OCI-LY7 (cell line): ENCODE results near the gene CD52. TPM values are rescaled to one million over a fixed set of nuclear protein-coding genes. Genes with fewer than 3 reads are reported as not detected.

Source experiments
- BruUV-seq: library from RNA; stranded (reverse); fragments of 400-500 nt; replicated peaks from 2 replicates; lab custom pipeline; 2021; lab: Mats Ljungman, UMichigan
- CTCF ChIA-PET: fragments of 300-600 bp; sonication (Branson Sonifier 250); formaldehyde crosslinking; loops from one replicate; lab custom pipeline; 2022; ENCODE audit warnings: antibody characterized with exemption; ENCODE audit not compliant: unreplicated experiment; lab: Charles Lee
- POLR2A ChIA-PET: fragments of 300-600 bp; sonication (Branson Sonifier 250); formaldehyde crosslinking; loops from one replicate; lab custom pipeline; 2022; ENCODE audit warnings: antibody characterized with exemption; lab: Charles Lee
- DNase-seq: peaks from one replicate; pipeline ENCODE4 v3.0.0-alpha.2; 2015; ENCODE audit warnings: low spot score
- H2AFZ ChIP-seq: fragments of 200-600 bp; sonication (generic), shearing (Covaris generic); 2 replicates; pipeline ENCODE4 v1.6.1; 2014; ENCODE audit warnings: mild to moderate bottlenecking, antibody characterized with exemption, low read length, moderate library complexity
- H3K27ac ChIP-seq: fragments of 200-600 bp; sonication (generic); 2 replicates; pipeline ENCODE4 v1.5.1; 2014; ENCODE audit warnings: mixed run types, low read depth, mild to moderate bottlenecking, moderate library complexity, low read length, inconsistent platforms; ENCODE audit not compliant: poor library complexity, severe bottlenecking
- H3K36me3 ChIP-seq: fragments of 200-600 bp; sonication (generic); 2 replicates; pipeline ENCODE4 v1.6.1; 2014; ENCODE audit warnings: mild to moderate bottlenecking, antibody characterized with exemption, low read length, moderate library complexity, mixed read lengths; ENCODE audit not compliant: insufficient read depth
- H3K4me1 ChIP-seq: fragments of 200-600 bp; sonication (generic); 2 replicates; pipeline ENCODE4 v1.5.1; 2014; ENCODE audit warnings: mild to moderate bottlenecking, low read length; ENCODE audit not compliant: insufficient read depth, poor library complexity, severe bottlenecking
- H3K4me2 ChIP-seq: fragments of 200-600 bp; sonication (generic); 2 replicates; pipeline ENCODE4 v1.6.1; 2014; ENCODE audit warnings: mild to moderate bottlenecking, low read length
- H3K4me3 ChIP-seq: fragments of 200-600 bp; sonication (generic); 2 replicates; pipeline ENCODE4 v1.5.1; 2014; ENCODE audit warnings: mild to moderate bottlenecking, low read depth, low read length; ENCODE audit not compliant: poor library complexity, severe bottlenecking
- H3K79me2 ChIP-seq: fragments of 200-600 bp; sonication (generic); 2 replicates; pipeline ENCODE4 v1.6.1; 2016; ENCODE audit warnings: low read depth, mild to moderate bottlenecking, low read length, moderate library complexity, mixed read lengths; ENCODE audit not compliant: insufficient read depth
- H3K9me2 ChIP-seq: fragments of 200-600 bp; sonication (generic); 2 replicates; pipeline ENCODE4 v1.6.1; 2016; ENCODE audit warnings: mild to moderate bottlenecking, low read length, mixed read lengths; ENCODE audit not compliant: insufficient read depth
- H3K9me3 ChIP-seq: fragments of 200-600 bp; sonication (generic); 2 replicates; pipeline ENCODE4 v1.6.1; 2014; ENCODE audit warnings: mild to moderate bottlenecking, mixed run types, low read length, mixed read lengths
- H4K20me1 ChIP-seq: fragments of 200-600 bp; sonication (generic); 2 replicates; pipeline ENCODE4 v1.6.1; 2014; ENCODE audit warnings: mild to moderate bottlenecking, antibody characterized with exemption, low read length, moderate library complexity, mixed read lengths; ENCODE audit not compliant: insufficient read depth
- EZH2phosphoT487 ChIP-seq: fragments of 200-600 bp; sonication (generic); IDR thresholded peaks from 2 replicates; pipeline ENCODE4 v1.6.1; 2018; ENCODE audit warnings: low read depth, borderline replicate concordance, mild to moderate bottlenecking, mixed run types, antibody characterized with exemption, low read length, moderate library complexity, mixed read lengths
- intact Hi-C: fragments of 100-400 bp; cut with micrococcal nuclease; formaldehyde crosslinking; loops from one replicate; pipeline ENCODE4 v1.10.0; 2022; ENCODE audit not compliant: unreplicated experiment
- total RNA-seq, 2 experiments: library from RNA; depleted of rRNA in 1 of 2; stranded (reverse); fragments of >200 nt in 1 of 2; shearing (Covaris generic) in 1 of 2; gene quantifications; 2 replicates each; pipeline ENCODE4 v1.2.3, GENCODE V29; 2014 to 2022
- TF ChIP-seq, protein P1 (sequence below): fragments of 200-600 bp; sonication (generic); conservative IDR thresholded peaks from 2 replicates; pipeline ENCODE4 v1.5.1; 2014; ENCODE audit warnings: mild to moderate bottlenecking, antibody characterized with exemption, low read length, moderate library complexity, mixed read lengths

The CD52 gene
- total RNA-seq, 2 experiments from 2014 or later: 470 to 769 TPM

DNA sequence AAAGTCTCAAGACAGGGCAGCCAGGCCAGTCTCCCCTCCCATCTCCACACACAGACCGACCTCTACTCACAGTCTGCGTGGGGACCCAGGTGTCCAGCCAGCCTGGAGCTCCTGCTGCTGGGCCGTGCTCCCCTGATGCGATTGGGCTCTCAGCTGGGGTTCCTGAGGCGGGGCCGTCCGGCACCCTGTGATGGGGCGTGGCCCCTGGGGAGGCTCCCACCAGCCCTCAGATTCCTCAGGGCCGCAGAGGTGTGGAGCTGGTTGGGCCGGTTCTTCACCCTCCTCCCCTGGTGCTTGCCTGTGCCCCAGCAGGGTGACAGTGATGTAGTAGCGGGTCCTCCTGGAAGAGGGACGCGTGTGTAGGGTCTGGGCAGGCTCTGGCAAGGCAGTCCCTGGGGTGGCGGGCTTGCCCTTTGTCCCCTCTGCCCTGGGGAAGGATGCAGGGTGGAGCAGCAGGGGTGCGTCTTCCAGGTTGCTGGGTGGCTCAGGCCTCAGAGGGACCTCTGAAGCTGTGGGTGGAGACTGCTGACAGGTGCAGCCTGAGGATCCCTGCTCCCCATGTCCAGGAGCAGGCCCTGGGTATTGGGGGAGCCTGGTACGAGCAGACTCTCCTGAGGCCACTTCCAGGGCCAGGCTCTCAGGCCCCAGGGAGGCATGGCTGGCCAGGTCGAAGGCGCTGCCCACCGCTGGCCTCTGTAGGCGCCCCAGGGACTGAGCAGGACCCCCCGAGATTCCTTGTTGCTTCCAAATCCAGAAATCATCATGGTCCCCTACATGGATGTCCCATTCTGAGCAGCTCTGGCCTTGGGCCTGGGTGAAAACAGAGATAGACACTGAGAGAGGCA is 36.4 kb downstream of the CD52 start, which contains the start of gene CRYBG2:
Gene CRYBG2 (minus strand): TSS at position 155 of the 845 bp plus-strand sequence. CDS start 7,473 bp downstream, outside the sequence.
- Histone ChIP-seq H3K9me3 (no peaks in the 10 kb centered on the region), H3K9me2 (no peaks in the 10 kb centered on the region), H4K20me1 (no peaks in the 10 kb centered on the region), H3K79me2 (no peaks in the 10 kb centered on the region), H3K27ac (no peak within 1 kb of the TSS), H3K36me3 (no peaks in the 10 kb centered on the region), H3K4me3 (no peak within 1 kb of the TSS), H2AFZ (no peak within 1 kb of the TSS), H3K4me2 (no peak within 1 kb of the TSS), H3K4me1 (peaks cover 3% of the 10 kb centered on the region)
- ChIA-PET CTCF (no interaction called here), POLR2A (interaction anchor here (0.6 kb wide), 1 partner anchor 53 kb away, joined by 3 read pairs; no protein-coding TSS in a partner anchor)
- no peak for DNase-seq
- TF ChIP-seq EZH2phosphoT487: no peak
- TF ChIP-seq, protein P1, sequence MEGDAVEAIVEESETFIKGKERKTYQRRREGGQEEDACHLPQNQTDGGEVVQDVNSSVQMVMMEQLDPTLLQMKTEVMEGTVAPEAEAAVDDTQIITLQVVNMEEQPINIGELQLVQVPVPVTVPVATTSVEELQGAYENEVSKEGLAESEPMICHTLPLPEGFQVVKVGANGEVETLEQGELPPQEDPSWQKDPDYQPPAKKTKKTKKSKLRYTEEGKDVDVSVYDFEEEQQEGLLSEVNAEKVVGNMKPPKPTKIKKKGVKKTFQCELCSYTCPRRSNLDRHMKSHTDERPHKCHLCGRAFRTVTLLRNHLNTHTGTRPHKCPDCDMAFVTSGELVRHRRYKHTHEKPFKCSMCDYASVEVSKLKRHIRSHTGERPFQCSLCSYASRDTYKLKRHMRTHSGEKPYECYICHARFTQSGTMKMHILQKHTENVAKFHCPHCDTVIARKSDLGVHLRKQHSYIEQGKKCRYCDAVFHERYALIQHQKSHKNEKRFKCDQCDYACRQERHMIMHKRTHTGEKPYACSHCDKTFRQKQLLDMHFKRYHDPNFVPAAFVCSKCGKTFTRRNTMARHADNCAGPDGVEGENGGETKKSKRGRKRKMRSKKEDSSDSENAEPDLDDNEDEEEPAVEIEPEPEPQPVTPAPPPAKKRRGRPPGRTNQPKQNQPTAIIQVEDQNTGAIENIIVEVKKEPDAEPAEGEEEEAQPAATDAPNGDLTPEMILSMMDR: no peak
- intact Hi-C loops: no loop called here
- no TSS peak for BruUV-seq

DNA sequence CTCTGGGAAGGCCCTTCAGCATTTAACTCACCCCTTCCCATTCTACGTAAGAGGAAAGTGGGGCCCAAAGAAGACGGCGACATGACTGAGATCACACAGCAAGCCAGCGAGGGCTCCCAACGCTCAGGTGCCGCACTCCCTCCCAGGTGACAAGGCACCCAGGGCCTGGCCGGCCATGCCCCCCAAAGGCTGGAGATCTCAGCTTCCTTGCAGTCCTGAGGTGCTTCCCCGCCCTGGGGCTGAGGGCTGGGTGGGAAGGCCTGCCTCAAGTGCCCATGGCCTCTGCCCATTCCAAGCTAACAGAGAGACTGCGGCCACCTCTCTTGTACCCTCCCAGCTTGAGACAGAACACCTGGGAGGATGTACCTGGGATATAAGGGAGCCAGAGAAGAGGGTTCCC is 37.2 kb downstream of the CD52 start:
- ChIA-PET CTCF (no interaction called here), POLR2A (interaction anchor here (0.6 kb wide), 1 partner anchor 52 kb away, joined by 3 read pairs; no protein-coding TSS in a partner anchor)
- intact Hi-C loops: no loop called here
- Histone ChIP-seq H3K4me1 (peaks cover 4% of the 10 kb centered on the region), H3K4me3 (no peak overlapping the region), H3K4me2 (no peak overlapping the region), H3K9me3 (no peaks in the 10 kb centered on the region), H3K27ac (no peak overlapping the region), H4K20me1 (no peaks in the 10 kb centered on the region), H3K9me2 (no peaks in the 10 kb centered on the region), H3K79me2 (no peaks in the 10 kb centered on the region), H2AFZ (no peak overlapping the region), H3K36me3 (no peaks in the 10 kb centered on the region)
- no peak for TF ChIP-seq EZH2phosphoT487
- TF ChIP-seq, protein P1: no peak
- no peak for DNase-seq
- BruUV-seq: no TSS peak

DNA sequence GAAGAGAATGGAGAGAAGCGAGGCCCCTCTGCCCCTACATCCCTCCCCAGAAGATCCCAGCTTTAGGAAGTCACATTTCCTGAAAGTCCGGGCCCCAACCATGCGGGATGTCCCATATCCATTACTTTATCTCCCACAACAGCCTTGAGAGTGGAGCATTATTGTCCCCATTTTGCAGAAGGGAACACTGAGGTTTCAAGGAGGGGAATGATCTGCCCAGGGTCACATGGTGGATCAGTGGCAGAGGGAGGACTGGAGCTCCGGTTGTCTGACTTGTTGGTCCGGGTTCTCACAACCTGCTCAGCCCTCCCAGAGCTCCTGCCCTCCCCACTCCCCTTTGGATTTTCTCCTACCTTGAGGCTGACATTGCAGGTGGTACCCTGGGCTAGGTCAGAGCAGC is 38.3 kb downstream of the CD52 start:
- BruUV-seq: no TSS peak
- CTCF ChIA-PET: no interaction called here
- no peak overlapping the region for H3K27ac ChIP-seq
- H3K4me1 ChIP-seq: peaks cover 4% of the 10 kb centered on the region
- no peak overlapping the region for H3K4me2 ChIP-seq
- H3K9me3 ChIP-seq: no peaks in the 10 kb centered on the region
- intact Hi-C loops: no loop called here
- no peaks in the 10 kb centered on the region for H3K79me2 ChIP-seq
- H3K9me2 ChIP-seq: no peaks in the 10 kb centered on the region
- no peak for TF ChIP-seq EZH2phosphoT487
- TF ChIP-seq, protein P1: no peak
- no peak overlapping the region for H2AFZ ChIP-seq
- H4K20me1 ChIP-seq: no peaks in the 10 kb centered on the region
- no peaks in the 10 kb centered on the region for H3K36me3 ChIP-seq
- POLR2A ChIA-PET: no interaction called here
- DNase-seq: no peak
- H3K4me3 ChIP-seq: no peak overlapping the region
